ENCODE results near the gene KLHL3. TPM values are rescaled to one million over a fixed set of nuclear protein-coding genes. Genes with fewer than 3 reads are reported as not detected.
A peak's percentile ranks its signal among the peaks of the same experiment; 100 is the strongest.

The KLHL3 gene
- total RNA-seq, 1 donor from 2014 or later: 8.9 TPM

- Mint-ChIP-seq H3K4me1 (ENCODE audit: low read depth, unreplicated experiment) (peaks cover 13% of the 10 kb centered on the region), H3K9me3 (ENCODE audit: unreplicated experiment) (peaks cover 2% of the 10 kb centered on the region), H3K36me3 (ENCODE audit: low read depth, unreplicated experiment) (peaks cover 7% of the 10 kb centered on the region), H3K4me3 (ENCODE audit: unreplicated experiment) (peak within 1 kb of the TSS; percentile 98), H3K27ac (ENCODE audit: unreplicated experiment) (peak within 1 kb of the TSS; percentile 100), H3K27me3 (ENCODE audit: low read depth, unreplicated experiment) (no peaks in the 10 kb centered on the region)
- Histone ChIP-seq H3K4me3 (ENCODE audit: insufficient read depth, low read depth, low read length) (peak within 1 kb of the TSS; percentile 93), H3K9ac (ENCODE audit: low read length) (peak within 1 kb of the TSS; percentile 98), H3K9me3 (ENCODE audit: insufficient read depth, low read depth, low read length) (no peaks in the 10 kb centered on the region), H3K27ac (ENCODE audit: low read depth, low read length) (peak within 1 kb of the TSS; percentile 99), H3K4me2 (ENCODE audit: low read length) (peak within 1 kb of the TSS; percentile 93), H4K20me1 (ENCODE audit: insufficient read depth, low read length) (peaks cover 44% of the 10 kb centered on the region), H3K79me2 (ENCODE audit: insufficient read depth, low read length) (peaks cover 47% of the 10 kb centered on the region), H2AFZ (ENCODE audit: low read depth, low read length) (peak within 1 kb of the TSS; percentile 89), H3K4me1 (ENCODE audit: insufficient read depth, low read length) (peaks cover 3% of the 10 kb centered on the region), H3K27me3 (ENCODE audit: insufficient read depth, low read length) (no peaks in the 10 kb centered on the region), H3K36me3 (ENCODE audit: insufficient read depth, low read length) (peaks cover 8% of the 10 kb centered on the region)
- DNase-seq (ENCODE audit: low read depth): peak; percentile 95
- TF ChIP-seq CTCF (IDR thresholded peaks at IDR 0.05; ENCODE audit: insufficient read depth, low read depth, low read length) (no peak), EZH2 (IDR thresholded peaks at IDR 0.05; ENCODE audit: insufficient read depth, low read length) (no peak)
- FAIRE-seq: no peak
Measured at GRCh38 chr5:137754188-137754960, 18.5 kb upstream of the KLHL3 start, which contains the start of gene HNRNPA0. TSS of gene HNRNPA0 (minus strand) at chr5:137754363. CDS start at chr5:137754066, 297 bp downstream.

DNA sequence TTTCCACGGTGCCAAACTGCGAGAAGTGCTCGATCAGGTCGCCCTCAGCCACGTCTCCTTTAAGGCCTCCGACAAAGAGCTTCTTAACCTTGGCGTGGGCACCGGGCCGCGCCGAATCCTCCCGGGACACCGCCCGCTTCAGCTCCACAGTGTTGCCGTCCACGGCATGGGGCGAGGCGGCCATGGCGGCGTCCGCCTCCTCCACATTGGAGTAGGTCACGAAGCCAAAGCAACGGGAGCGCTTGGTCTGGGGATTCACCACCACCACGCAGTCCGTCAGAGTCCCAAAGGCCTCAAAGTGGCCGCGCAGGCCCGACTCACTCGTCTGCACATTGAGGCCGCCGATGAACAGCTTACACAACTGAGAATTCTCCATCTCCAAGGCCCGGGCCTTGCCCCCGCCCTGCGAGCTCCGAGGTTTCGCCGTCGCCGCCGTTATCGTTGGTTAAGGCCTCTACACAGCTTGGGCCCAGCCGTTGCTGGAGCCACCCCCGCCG, 17.9 kb upstream of the KLHL3 start:
- Mint-ChIP-seq H3K27me3 (ENCODE audit: low read depth, unreplicated experiment) (no peaks in the 10 kb centered on the region), H3K4me1 (ENCODE audit: low read depth, unreplicated experiment) (peaks cover 13% of the 10 kb centered on the region), H3K36me3 (ENCODE audit: low read depth, unreplicated experiment) (peaks cover 7% of the 10 kb centered on the region), H3K9me3 (ENCODE audit: unreplicated experiment) (no peaks in the 10 kb centered on the region), H3K27ac (ENCODE audit: unreplicated experiment) (peak overlapping the region; percentile 100), H3K4me3 (ENCODE audit: unreplicated experiment) (peak overlapping the region; percentile 98)
- Histone ChIP-seq H3K9me3 (ENCODE audit: insufficient read depth, low read depth, low read length) (no peaks in the 10 kb centered on the region), H3K4me2 (ENCODE audit: low read length) (peak overlapping the region; percentile 93), H3K79me2 (ENCODE audit: insufficient read depth, low read length) (peaks cover 54% of the 10 kb centered on the region), H3K27ac (ENCODE audit: low read depth, low read length) (peak overlapping the region; percentile 99), H4K20me1 (ENCODE audit: insufficient read depth, low read length) (peaks cover 50% of the 10 kb centered on the region), H3K9ac (ENCODE audit: low read length) (peak overlapping the region; percentile 98), H3K27me3 (ENCODE audit: insufficient read depth, low read length) (no peaks in the 10 kb centered on the region), H3K4me1 (ENCODE audit: insufficient read depth, low read length) (peaks cover 3% of the 10 kb centered on the region), H3K4me3 (ENCODE audit: insufficient read depth, low read depth, low read length) (peak overlapping the region; percentile 93), H2AFZ (ENCODE audit: low read depth, low read length) (peak overlapping the region; percentile 22), H3K36me3 (ENCODE audit: insufficient read depth, low read length) (peaks cover 8% of the 10 kb centered on the region)
- no peak for FAIRE-seq
- TF ChIP-seq CTCF (IDR thresholded peaks at IDR 0.05; ENCODE audit: insufficient read depth, low read depth, low read length) (no peak), EZH2 (IDR thresholded peaks at IDR 0.05; ENCODE audit: insufficient read depth, low read length) (no peak)
- DNase-seq (ENCODE audit: low read depth): no peak

Data from astrocyte (in vitro differentiated cells and primary cell).